ENCODE results near the gene GOLGA6C. TPM values are rescaled to one million over a fixed set of nuclear protein-coding genes. Genes with fewer than 3 reads are reported as not detected.

The GOLGA6C gene
- total and polyA plus RNA-seq, 2 donors (not counting 3 experiments of a cell fraction or from before 2014, with no cell fraction given), result not detected

- DNase-seq (ENCODE audit: low read depth, low spot score), result no peak
- BruUV-seq (replicated peaks), result no TSS peak
- no peaks in the 10 kb centered on the region for H3K9me1 ChIP-seq (replicated peaks; ENCODE audit: control insufficient read depth, extremely low read depth, insufficient read depth, low read length)
- no peak overlapping the region for H3K4me3 ChIP-seq (replicated peaks in 1 of 3; ENCODE audit: insufficient read depth in 1 of 3, low read depth in 1 of 3, low read length in 3 of 3)
- no peaks in the 10 kb centered on the region for H3K79me2 ChIP-seq (ENCODE audit: control insufficient read depth, insufficient read depth, low read length)
- no peak for FAIRE-seq
- H3K36me3 ChIP-seq (ENCODE audit: control insufficient read depth in 2 of 2, extremely low read depth in 1 of 2, insufficient read depth in 2 of 2, low read length in 2 of 2), result no peaks in the 10 kb centered on the region
- dilution Hi-C loops (cut with MboI; ENCODE audit: extremely low pct_ligation_motif_present, low sequenced_read_pairs) (no loop called here), intact Hi-C loops (cut with micrococcal nuclease) (no loop called here)
- H3K4me2 ChIP-seq (ENCODE audit: insufficient read depth, low read length), result no peak overlapping the region
- H3K27ac ChIP-seq (ENCODE audit: insufficient read depth, low read depth, low read length), result no peak overlapping the region
- H3K9me3 ChIP-seq (replicated peaks; ENCODE audit: control insufficient read depth, insufficient read depth, low read length), result no peaks in the 10 kb centered on the region
- H4K20me1 ChIP-seq (replicated peaks; ENCODE audit: control insufficient read depth, extremely low read depth, insufficient read depth, low read length), result no peaks in the 10 kb centered on the region
- H2AFZ ChIP-seq (ENCODE audit: low read depth, low read length), result no peak overlapping the region
- no peak overlapping the region for H3K9ac ChIP-seq (replicated peaks; ENCODE audit: extremely low read depth, insufficient read depth, low read length)
- ChIA-PET CTCF (no interaction called here), POLR2A (no interaction called here)
- peaks cover 0 to 4% of the 10 kb centered on the region in 2 experiments for H3K27me3 ChIP-seq (ENCODE audit: control insufficient read depth in 2 of 2, insufficient read depth in 2 of 2, low read length in 2 of 2)
- no peaks in the 10 kb centered on the region for H3K4me1 ChIP-seq (ENCODE audit: control insufficient read depth, extremely low read depth, insufficient read depth, low read length)
- TF ChIP-seq, protein P1, sequence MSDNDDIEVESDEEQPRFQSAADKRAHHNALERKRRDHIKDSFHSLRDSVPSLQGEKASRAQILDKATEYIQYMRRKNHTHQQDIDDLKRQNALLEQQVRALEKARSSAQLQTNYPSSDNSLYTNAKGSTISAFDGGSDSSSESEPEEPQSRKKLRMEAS (IDR thresholded peaks at IDR 0.05; ENCODE audit: insufficient read depth, insufficient read length), result no peak
- TF ChIP-seq POLR2AphosphoS5 (IDR thresholded peaks at IDR 0.05; ENCODE audit: insufficient read depth, low read depth, low read length) (no peak), JUN (IDR thresholded peaks at IDR 0.05; ENCODE audit: borderline replicate concordance, insufficient read depth, insufficient read length, low read depth) (no peak), EZH2 (IDR thresholded peaks at IDR 0.05; ENCODE audit: borderline replicate concordance, low read depth, low read length, severe bottlenecking) (no peak), FOS (IDR thresholded peaks at IDR 0.05; ENCODE audit: borderline replicate concordance, insufficient read depth, low read length) (no peak), GATA2 (IDR thresholded peaks at IDR 0.05; ENCODE audit: insufficient read depth, insufficient read length, low read depth, low read length) (no peak), MYC (IDR thresholded peaks at IDR 0.05; ENCODE audit: low read depth, low read length) (no peak), POLR2A (IDR thresholded peaks at IDR 0.05; ENCODE audit: low read depth, low read length) (no peak)
- TF ChIP-seq, protein P2, sequence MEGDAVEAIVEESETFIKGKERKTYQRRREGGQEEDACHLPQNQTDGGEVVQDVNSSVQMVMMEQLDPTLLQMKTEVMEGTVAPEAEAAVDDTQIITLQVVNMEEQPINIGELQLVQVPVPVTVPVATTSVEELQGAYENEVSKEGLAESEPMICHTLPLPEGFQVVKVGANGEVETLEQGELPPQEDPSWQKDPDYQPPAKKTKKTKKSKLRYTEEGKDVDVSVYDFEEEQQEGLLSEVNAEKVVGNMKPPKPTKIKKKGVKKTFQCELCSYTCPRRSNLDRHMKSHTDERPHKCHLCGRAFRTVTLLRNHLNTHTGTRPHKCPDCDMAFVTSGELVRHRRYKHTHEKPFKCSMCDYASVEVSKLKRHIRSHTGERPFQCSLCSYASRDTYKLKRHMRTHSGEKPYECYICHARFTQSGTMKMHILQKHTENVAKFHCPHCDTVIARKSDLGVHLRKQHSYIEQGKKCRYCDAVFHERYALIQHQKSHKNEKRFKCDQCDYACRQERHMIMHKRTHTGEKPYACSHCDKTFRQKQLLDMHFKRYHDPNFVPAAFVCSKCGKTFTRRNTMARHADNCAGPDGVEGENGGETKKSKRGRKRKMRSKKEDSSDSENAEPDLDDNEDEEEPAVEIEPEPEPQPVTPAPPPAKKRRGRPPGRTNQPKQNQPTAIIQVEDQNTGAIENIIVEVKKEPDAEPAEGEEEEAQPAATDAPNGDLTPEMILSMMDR (IDR thresholded peaks at IDR 0.05; ENCODE audit: extremely low read depth in 1 of 2, insufficient read depth in 1 of 2, low read depth in 1 of 2, low read length in 2 of 2), result no peak
Observed at GRCh38 chr15:75233504-75234190, 24.5 kb upstream of the GOLGA6C start.
